ENCODE measurements around the gene ASAP2.

- TF ChIP-seq, protein P1, sequence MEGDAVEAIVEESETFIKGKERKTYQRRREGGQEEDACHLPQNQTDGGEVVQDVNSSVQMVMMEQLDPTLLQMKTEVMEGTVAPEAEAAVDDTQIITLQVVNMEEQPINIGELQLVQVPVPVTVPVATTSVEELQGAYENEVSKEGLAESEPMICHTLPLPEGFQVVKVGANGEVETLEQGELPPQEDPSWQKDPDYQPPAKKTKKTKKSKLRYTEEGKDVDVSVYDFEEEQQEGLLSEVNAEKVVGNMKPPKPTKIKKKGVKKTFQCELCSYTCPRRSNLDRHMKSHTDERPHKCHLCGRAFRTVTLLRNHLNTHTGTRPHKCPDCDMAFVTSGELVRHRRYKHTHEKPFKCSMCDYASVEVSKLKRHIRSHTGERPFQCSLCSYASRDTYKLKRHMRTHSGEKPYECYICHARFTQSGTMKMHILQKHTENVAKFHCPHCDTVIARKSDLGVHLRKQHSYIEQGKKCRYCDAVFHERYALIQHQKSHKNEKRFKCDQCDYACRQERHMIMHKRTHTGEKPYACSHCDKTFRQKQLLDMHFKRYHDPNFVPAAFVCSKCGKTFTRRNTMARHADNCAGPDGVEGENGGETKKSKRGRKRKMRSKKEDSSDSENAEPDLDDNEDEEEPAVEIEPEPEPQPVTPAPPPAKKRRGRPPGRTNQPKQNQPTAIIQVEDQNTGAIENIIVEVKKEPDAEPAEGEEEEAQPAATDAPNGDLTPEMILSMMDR (conservative IDR thresholded peaks at IDR 0.05; ENCODE audit: low read depth, low read length) = no peak
- TF ChIP-seq EZH2 (IDR thresholded peaks at IDR 0.05; ENCODE audit: low read length, unreplicated experiment) = no peak
Observed at GRCh38 chr2:9197916-9198315, 8.7 kb upstream of the ASAP2 start.
